ENCODE measurements around the gene ACTL9. TPM values are rescaled to one million over a fixed set of nuclear protein-coding genes. Genes with fewer than 3 reads are reported as not detected.

ACTL9 gene
- polyA plus RNA-seq, 1 of the 3 experiments (the other 2 are of a cell fraction) = not detected

GRCh38 chr19:8724276-8724675 lies 25.7 kb upstream of the ACTL9 start:
- Histone ChIP-seq H3K9me3 (no peaks in the 10 kb centered on the region), H3K36me3 (replicated peaks in 1 of 2; ENCODE audit: control insufficient read depth in 1 of 2, insufficient read depth in 2 of 2, low read length in 1 of 2) (no peaks in the 10 kb centered on the region), H3K9ac (no peak overlapping the region), H3K4me1 (ENCODE audit: control insufficient read depth in 1 of 2, insufficient read depth in 2 of 2, low read depth in 1 of 2, low read length in 1 of 2) (no peaks in the 10 kb centered on the region), H3K4me3 (ENCODE audit: low read depth in 2 of 2, low read length in 1 of 2) (no peak overlapping the region), H4K20me1 (ENCODE audit: insufficient read depth) (no peaks in the 10 kb centered on the region), H3K79me2 (ENCODE audit: insufficient read depth) (no peaks in the 10 kb centered on the region), H3K9me2 (no peaks in the 10 kb centered on the region), H3K27ac (ENCODE audit: low read depth in 2 of 2, low read length in 1 of 2) (no peak overlapping the region), H2AFZ (ENCODE audit: low read depth) (no peak overlapping the region), H3K4me2 (no peak overlapping the region), H3K27me3 (ENCODE audit: insufficient read depth) (no peaks in the 10 kb centered on the region), H3F3A (replicated peaks; ENCODE audit: insufficient read depth) (no peaks in the 10 kb centered on the region)
- POLR2A ChIA-PET = no interaction called here
- CTCF ChIA-PET = interaction anchor here (1.4 kb wide), 1 partner anchor 26 kb away, joined by 4 read pairs; the partner anchor contains the start of gene ACTL9
- no peak for DNase-seq
- 0% methylated on average over 3 of the region's 3 CpGs for WGBS (ENCODE audit: low lambda C conversion rate)
- TF ChIP-seq FOSL2 (IDR thresholded peaks at IDR 0.05; ENCODE audit: borderline replicate concordance, low read depth) (no peak), RCOR1 (IDR thresholded peaks at IDR 0.05; ENCODE audit: low read length) (no peak), TCF12 (IDR thresholded peaks at IDR 0.05) (no peak), SIN3A (IDR thresholded peaks at IDR 0.05; ENCODE audit: borderline replicate concordance, low read depth, low read length) (no peak), RXRA (IDR thresholded peaks at IDR 0.05; ENCODE audit: borderline replicate concordance, low read depth) (no peak)

GRCh38 chr19:8722032-8722431 lies 23.4 kb upstream of the ACTL9 start:
- 0% methylated on average over 2 of the region's 2 CpGs for WGBS (ENCODE audit: low lambda C conversion rate)
- Histone ChIP-seq H3K79me2 (ENCODE audit: insufficient read depth) (no peaks in the 10 kb centered on the region), H3K9me3 (no peaks in the 10 kb centered on the region)

More at GRCh38 chr19:8722032-8722431, 23.4 kb upstream of the ACTL9 start:
- Histone ChIP-seq H3K9ac (no peak overlapping the region), H3K4me1 (ENCODE audit: control insufficient read depth in 1 of 2, insufficient read depth in 2 of 2, low read depth in 1 of 2, low read length in 1 of 2) (no peaks in the 10 kb centered on the region), H3K4me2 (no peak overlapping the region), H4K20me1 (ENCODE audit: insufficient read depth) (no peaks in the 10 kb centered on the region), H2AFZ (ENCODE audit: low read depth) (no peak overlapping the region), H3K9me2 (no peaks in the 10 kb centered on the region), H3K4me3 (ENCODE audit: low read depth in 2 of 2, low read length in 1 of 2) (no peak overlapping the region), H3F3A (replicated peaks; ENCODE audit: insufficient read depth) (no peaks in the 10 kb centered on the region), H3K36me3 (replicated peaks in 1 of 2; ENCODE audit: control insufficient read depth in 1 of 2, insufficient read depth in 2 of 2, low read length in 1 of 2) (no peaks in the 10 kb centered on the region), H3K27me3 (ENCODE audit: insufficient read depth) (no peaks in the 10 kb centered on the region), H3K27ac (ENCODE audit: low read depth in 2 of 2, low read length in 1 of 2) (no peak overlapping the region)
- POLR2A ChIA-PET = no interaction called here
- CTCF ChIA-PET = interaction anchor here (0.9 to 1.3 kb wide), 2 partner anchors 28 to 67 kb away, joined by 3 to 4 read pairs; no protein-coding TSS in a partner anchor
- no peak for DNase-seq
- TF ChIP-seq RAD21 (IDR thresholded peaks at IDR 0.05; ENCODE audit: low read length) (no peak), SIN3A (IDR thresholded peaks at IDR 0.05; ENCODE audit: borderline replicate concordance, low read depth, low read length) (no peak), USF2 (IDR thresholded peaks at IDR 0.05; ENCODE audit: borderline replicate concordance, low read depth, low read length) (no peak), TEAD4 (IDR thresholded peaks at IDR 0.05; ENCODE audit: borderline replicate concordance, insufficient read depth) (no peak), NFIC (IDR thresholded peaks at IDR 0.05; ENCODE audit: borderline replicate concordance) (no peak), GATA2 (CRISPR knock-in tag; IDR thresholded peaks at IDR 0.05) (no peak), NRF1 (IDR thresholded peaks at IDR 0.05; ENCODE audit: low read depth, low read length) (no peak), RCOR1 (IDR thresholded peaks at IDR 0.05; ENCODE audit: low read length) (no peak), MAX (IDR thresholded peaks at IDR 0.05; ENCODE audit: low read depth) (no peak), MXI1 (IDR thresholded peaks at IDR 0.05; ENCODE audit: low read depth, low read length) (no peak)

Measured in SK-N-SH (cell line).